ENCODE results near the gene CLDN16. TPM values are rescaled to one million over a fixed set of nuclear protein-coding genes. Genes with fewer than 3 reads are reported as not detected.

CLDN16 gene
- total and polyA plus RNA-seq, 9 of the 15 experiments (the other 6 are each of a cell fraction or from before 2014, with no cell fraction given) = 0.04 to 0.11 (median 0.04) TPM; not detected in 6

- CTCF ChIA-PET (ENCODE audit: low intra/inter-chr PET ratio) = no interaction called here
- DNase-seq (ENCODE audit: extremely low read depth in 1 of 4, low spot score in 3 of 4) (no peak), ATAC-seq (no peak), FAIRE-seq (no peak)
- Histone ChIP-seq H3K9ac (ENCODE audit: insufficient read depth in 1 of 2, low read depth in 2 of 2, low read length in 2 of 2) (no peak overlapping the region), H4K20me1 (replicated peaks; ENCODE audit: control insufficient read depth, insufficient read depth, low read length) (no peaks in the 10 kb centered on the region), H3K9me3 (replicated peaks; ENCODE audit: control insufficient read depth, insufficient read depth, low read depth, low read length) (peaks cover 3% of the 10 kb centered on the region; the same call in 1 of the 2 replicates), H2AFZ (ENCODE audit: low read depth, low read length) (no peak overlapping the region), H3K36me3 (ENCODE audit: control insufficient read depth, insufficient read depth, low read length) (no peaks in the 10 kb centered on the region), H3K4me1 (replicated peaks in 1 of 2; ENCODE audit: control insufficient read depth in 2 of 2, insufficient read depth in 2 of 2, low read length in 2 of 2) (no peaks in the 10 kb centered on the region), H3K27ac (ENCODE audit: extremely low read depth, low read depth, low read length) (no peak overlapping the region), H3K4me3 (no peak overlapping the region), H3K79me2 (ENCODE audit: control insufficient read depth, insufficient read depth, low read length) (no peaks in the 10 kb centered on the region), H3K27me3 (ENCODE audit: control insufficient read depth in 2 of 2, insufficient read depth in 2 of 2, low read length in 2 of 2) (no peaks in the 10 kb centered on the region), H3K9me1 (ENCODE audit: control insufficient read depth, insufficient read depth, low read length) (no peaks in the 10 kb centered on the region), H3K4me2 (ENCODE audit: insufficient read depth, low read length) (no peak overlapping the region)
- POLR2A ChIA-PET = no interaction called here
- no peak for TF ChIP-seq CTBP1 (IDR thresholded peaks at IDR 0.05; ENCODE audit: borderline replicate concordance)
- TF ChIP-seq ETV6 (IDR thresholded peaks at IDR 0.05; ENCODE audit: borderline replicate concordance in 1 of 2, low read depth in 2 of 2, low read length in 1 of 2) = no peak
- no peak for TF ChIP-seq ETV6 (CRISPR knock-in tag; IDR thresholded peaks at IDR 0.05; ENCODE audit: borderline replicate concordance)
- no peak for TF ChIP-seq ZNF695 (CRISPR knock-in tag; IDR thresholded peaks at IDR 0.05)
- TF ChIP-seq E4F1 (CRISPR knock-in tag; IDR thresholded peaks at IDR 0.05; ENCODE audit: borderline replicate concordance) = no peak
- TF ChIP-seq SREBF2 (CRISPR knock-in tag; IDR thresholded peaks at IDR 0.05) = no peak
- no peak for TF ChIP-seq POLR2G (IDR thresholded peaks at IDR 0.05; ENCODE audit: low read depth, low read length)
- TF ChIP-seq TEAD1 (CRISPR knock-in tag; IDR thresholded peaks at IDR 0.05) = no peak
- TF ChIP-seq RNF2 (IDR thresholded peaks at IDR 0.05) = no peak
- TF ChIP-seq ZKSCAN8 (CRISPR knock-in tag; IDR thresholded peaks at IDR 0.05) = no peak
- no peak for TF ChIP-seq TFAM (CRISPR knock-in tag; conservative IDR thresholded peaks at IDR 0.05)
- TF ChIP-seq RBM14 (IDR thresholded peaks at IDR 0.05; ENCODE audit: borderline replicate concordance, insufficient read depth, low read depth, low read length) = no peak
- no peak for TF ChIP-seq KDM2B (CRISPR knock-in tag; IDR thresholded peaks at IDR 0.05)
- TF ChIP-seq ZNF224 (CRISPR knock-in tag; IDR thresholded peaks at IDR 0.05) = no peak
- TF ChIP-seq LARP7 (IDR thresholded peaks at IDR 0.05) = no peak
- 0% methylated on average over 6 of the region's 6 CpGs for WGBS (ENCODE audit: insufficient coverage, low coverage, missing lambda C conversion rate)
- BruUV-seq (replicated peaks) = no TSS peak
- intact Hi-C loops (cut with micrococcal nuclease) = no loop called here
- in situ Hi-C loops (cut with MboI) = no loop called here
Observed at GRCh38 chr3:190378240-190378891, 9.6 kb upstream of the CLDN16 start.
